Activated CD4-positive, alpha-beta T cell treated with anti-CD3 and anti-CD28 coated beads, Interleukin-2, amount 10 ng/mL, durations not matched to agents 24 days and 14 days (primary cell): ENCODE data around the gene PRRT1. TPM values are rescaled to one million over a fixed set of nuclear protein-coding genes. Genes with fewer than 3 reads are reported as not detected.
"Not testable (repeated sequence)": the region's sequence is repeated elsewhere in the genome, so short reads cannot be mapped to it uniquely, and the experiment has no call there.

Source experiments
- DNase-seq: peaks from one replicate; pipeline ENCODE4 v3.0.0; 2022
- H3K27ac Mint-ChIP-seq: one replicate; pipeline ENCODE4 v1.8.0; 2022; ENCODE audit warnings: mild to moderate bottlenecking, mixed read lengths
- H3K27me3 Mint-ChIP-seq: one replicate; pipeline ENCODE4 v1.8.0; 2022; ENCODE audit warnings: mixed read lengths
- H3K36me3 Mint-ChIP-seq: one replicate; pipeline ENCODE4 v1.8.0; 2022; ENCODE audit warnings: low read depth, mild to moderate bottlenecking, mixed read lengths
- H3K4me1 Mint-ChIP-seq: one replicate; pipeline ENCODE4 v1.8.0; 2021; ENCODE audit warnings: mixed read lengths
- H3K4me3 Mint-ChIP-seq: one replicate; pipeline ENCODE4 v1.8.0; 2022; ENCODE audit warnings: mild to moderate bottlenecking, moderate library complexity, mixed read lengths
- H3K9me3 Mint-ChIP-seq: one replicate; pipeline ENCODE4 v1.8.0; 2021; ENCODE audit warnings: mixed read lengths
- intact Hi-C: fragments of 100-400 bp; cut with micrococcal nuclease; formaldehyde crosslinking; loops from one replicate; pipeline ENCODE4 v1.15.1; 2023
- total RNA-seq: library from RNA; stranded (reverse); gene quantifications from 2 replicates; pipeline ENCODE4 v1.2.3, GENCODE V29; 2022

The PRRT1 gene
- total RNA-seq, 1 donor from 2014 or later = 0.35 TPM

DNA sequence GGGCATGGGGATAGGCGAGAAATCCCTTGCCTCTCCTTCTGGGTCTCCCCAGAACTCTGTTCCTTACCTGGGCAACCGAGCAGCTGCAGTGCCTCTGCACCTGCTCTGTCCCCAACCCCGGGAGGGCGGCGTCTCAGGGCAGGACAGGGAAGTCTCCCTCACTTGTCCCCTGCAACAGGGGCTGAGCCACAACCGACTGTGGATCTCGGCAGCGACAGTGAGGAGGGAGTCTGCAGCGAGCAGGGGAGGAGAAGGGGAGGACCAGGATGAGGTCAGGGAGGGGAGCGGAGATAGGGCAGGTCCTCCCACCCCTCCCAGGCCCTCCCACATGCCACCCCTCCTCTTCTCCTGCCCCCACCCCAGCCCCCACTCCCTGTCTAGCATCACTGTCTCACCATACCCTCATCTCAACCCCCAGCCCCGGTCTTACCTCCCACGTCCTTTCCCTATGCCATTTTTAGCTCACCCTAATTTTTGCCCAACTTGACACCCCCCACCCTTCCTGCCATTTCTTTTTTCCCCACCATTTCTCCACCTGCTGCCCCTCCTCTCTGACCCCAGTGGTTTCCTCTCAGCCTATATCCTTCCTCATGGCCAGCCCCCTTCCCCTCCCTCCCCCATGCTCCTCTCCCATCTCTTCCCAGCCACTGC is 42.5 kb downstream of the PRRT1 start, which contains the start of gene TNXB:
Gene TNXB (minus strand): TSS at position 225 of the 651 bp plus-strand sequence. CDS start 11,140 bp downstream, outside the sequence.
- H3K27ac Mint-ChIP-seq = no peak within 1 kb of the TSS
- no peak within 1 kb of the TSS for H3K4me3 Mint-ChIP-seq
- H3K9me3 Mint-ChIP-seq = no peaks in the 10 kb centered on the region
- peaks cover 16% of the 10 kb centered on the region for H3K27me3 Mint-ChIP-seq
- H3K4me1 Mint-ChIP-seq = no peaks in the 10 kb centered on the region
- DNase-seq = no peak
- H3K36me3 Mint-ChIP-seq = peaks cover 6% of the 10 kb centered on the region
- intact Hi-C loops = no loop called here

DNA sequence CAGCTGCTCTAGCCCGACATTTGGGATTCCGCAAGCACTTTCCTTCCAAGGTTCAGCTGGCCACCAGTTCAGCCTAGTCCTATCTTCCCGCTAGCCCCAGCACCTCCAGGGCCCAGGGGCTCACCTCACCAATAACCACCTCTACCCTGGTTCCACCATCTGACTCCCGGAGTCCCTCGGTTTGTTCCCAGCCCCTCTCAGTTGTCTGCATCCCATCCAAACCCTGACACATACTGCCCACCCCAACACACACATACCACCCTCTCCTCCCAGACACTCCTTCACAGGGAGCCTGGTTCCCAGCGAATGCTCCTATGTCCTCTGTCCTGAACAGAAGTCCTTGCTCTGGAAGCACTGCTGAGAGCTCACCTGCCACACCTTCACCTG is 43.0 kb downstream of the PRRT1 start:
- H3K36me3 Mint-ChIP-seq = peaks cover 6% of the 10 kb centered on the region
- H3K27ac Mint-ChIP-seq = no peak overlapping the region
- no peaks in the 10 kb centered on the region for H3K4me1 Mint-ChIP-seq
- intact Hi-C loops = no loop called here
- H3K4me3 Mint-ChIP-seq = no peak overlapping the region
- no peak for DNase-seq
- H3K27me3 Mint-ChIP-seq = peaks cover 19% of the 10 kb centered on the region
- H3K9me3 Mint-ChIP-seq = no peaks in the 10 kb centered on the region

DNA sequence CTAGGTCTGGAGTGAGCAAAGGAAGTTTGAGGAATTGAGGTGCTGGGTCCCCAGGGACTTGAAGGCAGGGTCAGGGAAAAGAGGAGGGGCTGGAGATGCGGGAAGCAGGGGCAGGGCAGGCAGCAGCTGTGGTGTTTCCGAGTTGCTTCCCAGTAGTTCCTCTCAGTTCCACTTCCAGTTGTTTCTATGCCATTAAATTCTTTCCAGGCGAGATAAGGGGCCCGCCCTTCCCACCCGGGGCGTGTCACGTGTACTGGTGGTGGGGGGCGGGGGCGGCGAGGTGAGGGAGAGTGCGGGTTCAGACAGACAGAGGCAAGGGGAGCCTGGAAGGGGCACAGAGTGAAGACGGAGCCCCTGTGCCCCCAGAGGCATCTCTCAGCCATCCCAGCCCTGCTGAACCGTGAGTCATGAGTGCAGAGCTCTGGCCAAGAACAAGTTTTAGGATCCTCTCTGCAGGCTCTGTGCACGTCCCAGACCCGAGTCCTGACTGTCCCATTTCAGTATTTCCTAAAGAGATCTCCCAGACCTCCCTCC is 43.6 kb downstream of the PRRT1 start:
- no peak for DNase-seq
- Mint-ChIP-seq H3K9me3 (no peaks in the 10 kb centered on the region), H3K36me3 (peaks cover 3% of the 10 kb centered on the region), H3K4me3 (no peak overlapping the region), H3K4me1 (no peaks in the 10 kb centered on the region), H3K27me3 (peaks cover 19% of the 10 kb centered on the region), H3K27ac (no peak overlapping the region)
- intact Hi-C loops = no loop called here

DNA sequence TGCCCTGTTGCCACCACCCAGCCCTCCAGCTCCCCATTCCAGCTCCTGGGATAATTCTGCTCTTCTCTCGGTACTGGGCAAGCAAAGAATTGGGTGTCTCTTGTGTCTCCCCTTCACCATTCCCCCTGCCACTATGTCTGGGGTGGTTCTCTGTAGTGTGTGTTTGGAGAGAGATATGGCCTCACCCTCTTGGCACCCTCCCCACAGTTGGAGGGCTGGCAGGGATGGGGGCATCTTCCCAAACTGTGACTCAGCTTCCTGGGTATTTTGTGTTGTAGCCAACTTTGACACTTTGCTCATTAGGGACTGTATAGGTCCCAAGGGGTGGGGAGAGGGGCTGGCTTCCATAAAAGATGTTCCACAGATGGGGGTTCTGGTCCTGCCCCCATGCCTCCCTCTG is 44.3 kb downstream of the PRRT1 start:
- Mint-ChIP-seq H3K27ac (no peak overlapping the region), H3K27me3 (peaks cover 20% of the 10 kb centered on the region), H3K4me3 (no peak overlapping the region), H3K9me3 (no peaks in the 10 kb centered on the region), H3K36me3 (peaks cover 3% of the 10 kb centered on the region), H3K4me1 (no peaks in the 10 kb centered on the region)
- intact Hi-C loops = no loop called here
- no peak for DNase-seq

DNA sequence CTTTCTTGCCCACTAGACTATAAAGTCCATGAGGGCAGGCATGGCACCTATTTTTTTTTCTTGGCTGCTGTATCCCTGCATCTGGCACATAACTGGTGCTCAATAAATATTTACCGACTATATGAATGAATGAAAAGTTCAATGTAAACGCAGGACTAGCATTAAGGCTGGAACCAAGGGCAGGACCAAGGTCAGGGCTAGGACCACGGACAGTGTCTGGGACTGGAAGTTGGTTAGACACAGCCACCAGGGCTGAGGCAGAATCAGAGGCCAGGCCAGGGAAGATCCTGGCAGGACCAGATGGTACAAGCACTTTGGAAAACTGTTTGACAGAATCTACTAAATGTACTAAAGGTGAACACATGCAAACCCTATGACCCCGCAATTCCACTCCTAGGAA is 46.3 kb downstream of the PRRT1 start:
- no peak overlapping the region for H3K4me3 Mint-ChIP-seq
- intact Hi-C loops = no loop called here
- peaks cover 21% of the 10 kb centered on the region for H3K27me3 Mint-ChIP-seq
- no peak overlapping the region for H3K27ac Mint-ChIP-seq
- no peak for DNase-seq
- H3K9me3 Mint-ChIP-seq = no peaks in the 10 kb centered on the region
- H3K4me1 Mint-ChIP-seq = no peaks in the 10 kb centered on the region
- no peaks in the 10 kb centered on the region for H3K36me3 Mint-ChIP-seq

DNA sequence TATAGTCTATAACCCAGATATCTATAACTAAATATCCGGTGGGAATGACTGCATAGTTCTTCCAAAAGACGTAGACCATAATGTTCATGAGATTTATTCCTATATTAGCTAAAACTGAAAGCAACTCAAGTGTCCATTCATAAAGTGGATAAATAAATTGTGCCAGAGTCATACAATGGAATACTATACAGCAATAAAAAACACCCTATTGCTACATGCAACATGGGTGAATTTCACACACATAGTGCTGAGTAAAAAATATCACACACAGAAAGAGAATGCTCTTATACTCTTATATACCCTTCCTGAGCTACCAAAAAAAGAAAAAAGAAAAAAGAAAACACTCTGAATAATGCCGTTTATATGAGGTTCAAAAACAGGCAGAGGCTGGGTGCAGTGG is 49.5 kb downstream of the PRRT1 start:
- intact Hi-C loops = no loop called here
- no peak for DNase-seq
- Mint-ChIP-seq H3K9me3 (no peaks in the 10 kb centered on the region), H3K4me3 (no peak overlapping the region), H3K27me3 (peaks cover 22% of the 10 kb centered on the region), H3K36me3 (no peaks in the 10 kb centered on the region), H3K4me1 (no peaks in the 10 kb centered on the region), H3K27ac (no peak overlapping the region)

DNA sequence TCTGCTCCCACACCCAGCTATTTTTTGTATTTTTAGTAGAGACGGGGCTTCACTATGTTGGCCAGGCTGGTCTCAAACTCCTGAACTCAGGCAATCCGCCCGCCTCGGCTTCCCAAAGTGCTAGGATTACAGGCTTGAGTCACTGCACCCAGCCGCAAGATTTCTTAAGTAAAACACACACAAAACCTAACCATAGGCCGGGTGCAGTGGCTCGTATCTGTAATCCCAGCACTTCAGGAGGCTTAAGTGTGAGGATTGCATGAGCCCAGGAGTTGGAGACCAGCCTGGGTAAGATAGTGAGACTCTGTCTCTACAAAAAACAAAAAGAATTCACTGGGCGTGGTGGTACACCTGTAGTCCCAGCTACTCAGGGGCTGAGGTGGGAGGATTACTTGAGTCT is 51.5 kb downstream of the PRRT1 start:
- H3K9me3 Mint-ChIP-seq, H3K27ac Mint-ChIP-seq, H3K36me3 Mint-ChIP-seq, DNase-seq, H3K4me3 Mint-ChIP-seq, H3K4me1 Mint-ChIP-seq, intact Hi-C loops: not testable (repeated sequence)
- peaks cover 31% of the 10 kb centered on the region for H3K27me3 Mint-ChIP-seq

Other genes with a start within 250 kb of the PRRT1 start
- 3.7 and 4.6 TPM in 2 replicates for gene ZBTB12, start 249.9 kb downstream of the PRRT1 start, total RNA-seq
- 0.30 and 0.43 TPM in 2 replicates for gene C2, start 224.2 kb downstream of the PRRT1 start, total RNA-seq
- 0.17 TPM in 1 of 2 replicates, not detected in the other for gene CFB, start 205.8 kb downstream of the PRRT1 start, total RNA-seq
- gene NELFE, start 193.0 kb downstream of the PRRT1 start, total RNA-seq = 85.8 and 88.5 TPM in 2 replicates
- gene SKIC2, start 192.8 kb downstream of the PRRT1 start, total RNA-seq = 92.8 and 93.7 TPM in 2 replicates
- 13.2 and 14.1 TPM in 2 replicates for gene DXO, start 179.8 kb downstream of the PRRT1 start, total RNA-seq
- gene C4A, start 169.9 kb downstream of the PRRT1 start, total RNA-seq = 2.7 and 3.3 TPM in 2 replicates
- 2.9 and 3.7 TPM in 2 replicates for gene C4B, start 137.1 kb downstream of the PRRT1 start, total RNA-seq
- 0.35 TPM in 1 of 2 replicates, not detected in the other for gene CYP21A2, start 113.5 kb downstream of the PRRT1 start, total RNA-seq
- gene TNXB, start 42.6 kb downstream of the PRRT1 start, total RNA-seq = 3.3 and 4.6 TPM in 2 replicates
- gene ATF6B, start 23.7 kb downstream of the PRRT1 start, total RNA-seq = 72.9 and 81.0 TPM in 2 replicates
- gene FKBPL, start 21.7 kb downstream of the PRRT1 start, total RNA-seq = 6.2 and 6.9 TPM in 2 replicates
- 11.3 and 12.7 TPM in 2 replicates for gene PPT2, start 2.2 kb upstream of the PRRT1 start, total RNA-seq
- 8.6 and 9.7 TPM in 2 replicates for gene EGFL8, start 12.7 kb upstream of the PRRT1 start, total RNA-seq
- 31.4 and 32.6 TPM in 2 replicates for gene AGPAT1, start 24.1 kb upstream of the PRRT1 start, total RNA-seq
- 59.9 and 62.6 TPM in 2 replicates for gene RNF5, start 26.5 kb upstream of the PRRT1 start, total RNA-seq
- 20.7 and 24.1 TPM in 2 replicates for gene AGER, start 32.3 kb upstream of the PRRT1 start, total RNA-seq
- 88.1 and 92.7 TPM in 2 replicates for gene PBX2, start 38.3 kb upstream of the PRRT1 start, total RNA-seq
- gene GPSM3, start 40.7 kb upstream of the PRRT1 start, total RNA-seq = 81.1 and 82.4 TPM in 2 replicates
- 0.28 and 0.37 TPM in 2 replicates for gene NOTCH4, start 72.1 kb upstream of the PRRT1 start, total RNA-seq
- gene TSBP1, start 220.0 kb upstream of the PRRT1 start, total RNA-seq = not detected in 2 replicates